T-helper 22 cell (primary cell): ENCODE data around the gene FUCA1.
"Not testable (repeated sequence)": the region's sequence is repeated elsewhere in the genome, so short reads cannot be mapped to it uniquely, and the experiment has no call there.

Experiments
- DNase-seq: peaks from one replicate; pipeline ENCODE4 v3.0.0-alpha.2; 2020; ENCODE audit warnings: low read depth

FUCA1 gene

GRCh38 chr1:23867895-23868556 lies at the start of gene FUCA1:
Gene FUCA1, minus strand, starts transcription at chr1:23868290. Its CDS starts 4 bp downstream, at chr1:23868286.
- peak; percentile 91 for DNase-seq

GRCh38 chr1:23916209-23917131 lies 48.4 kb upstream of the FUCA1 start:
- no peak for DNase-seq

- no peak for DNase-seq
These were observed 47.4 kb upstream of the FUCA1 start for GRCh38 chr1:23915466-23915865.

DNA sequence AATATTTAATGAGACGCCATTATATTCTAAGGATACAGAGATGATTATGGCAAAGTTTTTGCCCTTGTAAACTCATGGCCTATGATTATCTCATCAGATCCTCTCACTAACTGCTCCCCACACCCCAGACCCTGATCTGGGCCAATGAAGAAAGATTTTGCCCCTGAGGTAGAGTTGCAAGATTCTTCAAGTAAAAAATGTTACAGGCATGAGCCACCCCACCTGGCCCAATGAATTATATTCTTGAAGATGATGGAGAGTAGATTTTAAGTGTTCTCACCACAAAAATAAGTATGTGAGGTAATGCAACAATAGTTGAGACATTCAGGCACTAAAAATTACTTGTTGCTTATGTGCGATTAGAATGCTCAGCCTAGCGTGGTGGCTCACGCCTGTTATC lies 46.8 kb upstream of the FUCA1 start:
- no peak for DNase-seq

DNA sequence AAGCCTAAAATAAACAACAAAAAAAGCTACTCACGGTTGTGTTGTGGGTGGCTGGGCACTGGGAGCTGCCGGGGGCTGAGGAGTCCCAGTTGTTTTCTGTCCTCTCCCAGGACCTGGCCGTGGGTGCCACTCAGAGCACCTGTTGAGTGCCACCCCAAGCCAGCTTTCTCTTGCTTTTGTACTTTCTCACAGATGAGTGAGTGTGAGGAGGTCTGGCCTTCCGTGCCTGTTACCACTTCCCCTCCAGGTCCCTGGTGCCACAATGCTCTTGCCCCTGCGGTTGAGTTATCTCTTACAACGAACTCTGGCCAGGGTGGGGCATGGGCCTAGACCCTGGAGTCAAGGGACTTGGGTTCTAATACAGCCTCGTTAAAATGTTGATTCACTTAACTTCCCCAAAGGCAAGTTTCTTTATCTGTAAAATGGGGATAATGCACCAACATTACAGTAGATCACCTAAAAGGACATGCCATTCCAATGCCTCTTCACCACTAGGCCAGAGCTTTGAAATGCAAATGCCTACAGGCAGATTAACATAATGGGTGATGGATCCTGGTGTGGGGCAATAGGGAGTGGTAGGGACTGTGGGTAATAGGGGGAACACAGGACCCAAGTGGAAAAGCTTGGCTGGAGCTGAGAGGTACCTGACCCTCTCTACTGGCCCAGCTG lies 45.3 kb upstream of the FUCA1 start, which contains the start of gene CNR2:
Gene CNR2 (minus strand): TSS at position 151 of the 669 bp plus-strand sequence. CDS start 37,745 bp downstream, outside the sequence.
- DNase-seq = no peak

GRCh38 chr1:23911921-23912320 lies 43.8 kb upstream of the FUCA1 start:
- no peak for DNase-seq

DNA sequence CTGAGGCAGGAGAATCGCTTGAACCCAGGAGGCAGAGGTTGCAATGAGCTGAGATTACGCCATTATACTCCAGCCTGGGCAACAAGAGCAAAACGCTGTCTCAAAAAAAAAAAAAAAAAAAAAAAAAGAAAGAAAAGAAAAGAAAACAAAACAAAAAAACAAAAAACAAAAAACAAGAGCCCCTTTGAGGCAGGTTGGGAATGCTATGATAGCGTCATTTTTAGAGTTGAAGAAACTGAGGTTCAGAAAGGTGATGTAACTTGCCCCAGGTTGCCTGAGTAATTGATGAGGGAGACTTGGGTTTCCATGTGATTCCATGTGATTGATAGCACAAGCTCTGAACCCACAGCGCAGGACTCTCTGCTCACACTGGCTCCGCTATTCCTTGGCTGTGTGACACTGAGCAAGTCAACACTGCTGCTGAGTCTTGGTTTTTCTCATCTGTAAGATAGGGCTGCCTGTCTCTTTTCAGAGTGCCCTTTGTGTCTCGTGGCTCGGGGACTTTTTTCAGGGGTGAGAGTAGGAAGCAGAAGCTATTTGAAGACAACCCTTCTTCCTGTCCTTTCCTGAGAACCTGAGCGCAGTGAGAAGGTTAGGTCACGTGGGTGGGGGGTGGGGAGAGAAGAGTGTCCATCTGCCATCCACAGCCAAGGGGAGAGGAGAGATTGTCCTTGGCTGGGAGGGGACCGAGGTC lies 42.6 kb upstream of the FUCA1 start:
- DNase-seq = no peak

GRCh38 chr1:23910144-23910543 lies 42.1 kb upstream of the FUCA1 start:
- no peak for DNase-seq

DNA sequence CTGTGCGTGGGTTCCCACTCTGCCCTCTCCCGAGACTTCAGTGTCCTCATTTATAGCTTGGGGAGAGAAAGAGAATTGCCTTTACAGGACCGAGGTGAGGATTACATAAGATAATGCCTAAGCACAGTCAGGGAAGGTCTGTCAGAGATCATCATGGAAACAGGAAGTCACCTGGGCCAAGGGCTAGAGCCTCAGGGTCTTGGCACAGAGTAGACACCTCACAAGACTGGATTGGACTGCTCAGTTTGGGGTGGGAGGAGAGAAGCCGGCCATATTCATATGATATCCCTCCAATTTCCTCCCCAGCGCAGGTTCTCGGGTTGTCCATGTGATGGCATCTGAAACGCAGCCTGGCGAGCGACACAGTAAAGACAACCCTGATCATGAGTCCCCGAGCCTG lies 41.3 kb upstream of the FUCA1 start:
- DNase-seq = no peak

GRCh38 chr1:23908453-23909341 lies 40.6 kb upstream of the FUCA1 start:
- no peak for DNase-seq

- no peak for DNase-seq
These were observed 38.6 kb upstream of the FUCA1 start for GRCh38 chr1:23906731-23907130.

DNA sequence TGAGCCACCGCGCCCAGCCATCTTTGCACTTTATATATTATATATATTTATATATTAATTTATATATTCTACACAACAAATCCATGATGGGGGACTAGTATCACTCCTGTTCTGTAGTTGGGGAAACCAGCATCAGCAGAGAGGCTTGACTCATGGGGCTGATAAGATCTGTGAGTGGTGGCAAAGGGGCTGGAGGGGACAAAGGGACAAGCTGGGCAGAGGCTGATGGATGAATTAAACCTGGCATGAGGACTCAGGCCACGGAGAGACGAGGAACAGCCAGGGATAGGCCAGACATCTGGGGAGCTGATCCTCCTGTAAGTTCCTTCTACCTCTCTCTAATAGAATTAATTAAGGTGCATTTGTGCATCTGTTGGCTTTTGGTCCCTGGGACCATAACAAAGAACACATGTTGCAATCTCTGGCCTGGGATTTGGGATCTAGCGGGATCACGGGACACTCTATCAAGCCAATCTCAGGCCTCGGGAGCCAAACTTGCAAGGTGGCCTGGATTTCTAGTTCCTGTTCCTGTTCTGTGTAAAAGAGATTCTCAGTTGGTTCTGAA lies 37.5 kb upstream of the FUCA1 start:
- no peak for DNase-seq

GRCh38 chr1:23904748-23905357 lies 36.8 kb upstream of the FUCA1 start:
- no peak for DNase-seq

DNA sequence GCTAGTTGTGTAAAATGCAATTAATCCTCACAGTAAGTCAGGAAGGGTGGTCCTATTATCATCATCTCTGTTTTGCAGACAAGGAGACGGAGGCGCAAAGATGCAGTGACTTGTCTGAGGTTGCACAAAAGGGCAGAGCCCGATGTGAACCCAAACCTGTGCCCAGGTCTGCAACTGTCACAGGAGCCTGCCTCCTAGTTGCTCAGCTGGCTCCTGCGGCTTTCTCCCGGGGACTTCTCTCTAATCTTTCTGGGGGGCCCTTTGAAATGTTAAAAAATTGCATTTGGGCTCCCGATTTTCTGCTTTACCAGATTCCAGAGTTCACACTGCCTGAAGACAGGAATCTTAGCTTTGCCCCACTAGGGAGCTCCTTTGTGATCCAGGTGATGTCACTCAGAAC lies 35.7 kb upstream of the FUCA1 start:
- DNase-seq = no peak

DNA sequence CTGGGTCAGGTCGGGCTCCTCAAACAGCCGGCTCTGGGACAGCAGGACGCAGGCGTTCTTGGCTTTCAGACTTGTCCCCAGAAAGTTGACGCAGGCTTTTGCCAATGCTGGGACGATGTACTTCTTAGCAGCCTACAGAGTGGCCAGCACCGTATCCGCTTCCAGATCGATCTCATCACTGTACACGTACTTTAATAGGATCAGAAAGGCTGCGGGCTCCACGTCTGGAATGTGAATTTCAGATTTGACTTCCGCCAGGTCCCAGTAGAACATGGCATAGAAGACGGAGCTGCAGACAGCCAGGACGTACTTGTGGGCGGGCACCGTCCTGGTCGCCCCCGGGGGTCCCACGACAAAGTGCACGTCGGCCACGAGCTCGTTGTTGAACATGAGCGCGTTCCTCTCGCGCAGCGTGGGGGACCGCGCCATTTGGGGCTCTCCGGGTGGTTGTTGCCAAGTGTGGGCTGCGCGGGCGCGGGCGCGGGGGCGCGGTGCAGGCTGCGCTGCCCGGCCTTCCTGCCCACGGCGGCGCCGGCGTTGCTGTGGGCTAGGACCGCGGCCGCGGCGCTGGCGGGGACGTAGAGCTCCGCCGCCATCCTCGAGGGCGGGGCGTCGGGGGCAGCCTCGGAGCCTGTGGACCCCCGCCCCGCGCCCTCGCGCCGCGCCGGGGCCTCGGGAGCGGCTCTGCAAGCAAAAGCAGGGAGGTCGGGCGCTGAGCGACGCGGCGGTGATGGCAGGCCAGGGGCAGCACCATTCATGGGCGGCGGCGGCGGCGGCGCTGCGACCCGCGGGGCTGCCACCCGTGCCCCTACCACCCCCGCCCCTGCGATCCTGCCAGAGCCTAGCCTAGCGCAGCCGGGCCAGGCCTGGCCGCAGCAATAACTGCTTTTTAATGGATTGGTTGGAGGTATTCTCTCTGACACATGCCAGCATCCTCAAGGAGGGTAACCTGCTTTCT lies 34.5 kb upstream of the FUCA1 start:
- DNase-seq = no peak

- not testable (repeated sequence) for DNase-seq
These were observed 31.9 kb upstream of the FUCA1 start for GRCh38 chr1:23900017-23900416.

- no peak for DNase-seq
These were observed 31.0 kb upstream of the FUCA1 start for GRCh38 chr1:23899070-23899469.

- DNase-seq = no peak
These were observed 29.0 kb upstream of the FUCA1 start for GRCh38 chr1:23897083-23897482.

GRCh38 chr1:23896491-23896890 lies 28.4 kb upstream of the FUCA1 start:
- no peak for DNase-seq
